Fibroblast of mammary gland (primary cell): ENCODE data around the gene ZNF664.

ENCODE experiments used
- DNase-seq: peaks from one replicate; pipeline ENCODE4 v3.0.0-alpha.2; 2010; ENCODE audit warnings: low read depth
- H3K4me3 ChIP-seq: 2 replicates; pipeline ENCODE4 v1.5.1; 2011; ENCODE audit warnings: low read depth, mild to moderate bottlenecking, low read length, moderate library complexity; ENCODE audit not compliant: control insufficient read depth
- CTCF ChIP-seq: conservative IDR thresholded peaks from 2 replicates; pipeline ENCODE4 v1.5.1; 2011; ENCODE audit warnings: low read depth, low read length, inconsistent platforms; ENCODE audit not compliant: control insufficient read depth, insufficient read depth

The ZNF664 gene

GRCh38 chr12:124006085-124006845 lies 33.2 kb downstream of the ZNF664 start:
- DNase-seq: no peak
- TF ChIP-seq CTCF: no peak

DNA sequence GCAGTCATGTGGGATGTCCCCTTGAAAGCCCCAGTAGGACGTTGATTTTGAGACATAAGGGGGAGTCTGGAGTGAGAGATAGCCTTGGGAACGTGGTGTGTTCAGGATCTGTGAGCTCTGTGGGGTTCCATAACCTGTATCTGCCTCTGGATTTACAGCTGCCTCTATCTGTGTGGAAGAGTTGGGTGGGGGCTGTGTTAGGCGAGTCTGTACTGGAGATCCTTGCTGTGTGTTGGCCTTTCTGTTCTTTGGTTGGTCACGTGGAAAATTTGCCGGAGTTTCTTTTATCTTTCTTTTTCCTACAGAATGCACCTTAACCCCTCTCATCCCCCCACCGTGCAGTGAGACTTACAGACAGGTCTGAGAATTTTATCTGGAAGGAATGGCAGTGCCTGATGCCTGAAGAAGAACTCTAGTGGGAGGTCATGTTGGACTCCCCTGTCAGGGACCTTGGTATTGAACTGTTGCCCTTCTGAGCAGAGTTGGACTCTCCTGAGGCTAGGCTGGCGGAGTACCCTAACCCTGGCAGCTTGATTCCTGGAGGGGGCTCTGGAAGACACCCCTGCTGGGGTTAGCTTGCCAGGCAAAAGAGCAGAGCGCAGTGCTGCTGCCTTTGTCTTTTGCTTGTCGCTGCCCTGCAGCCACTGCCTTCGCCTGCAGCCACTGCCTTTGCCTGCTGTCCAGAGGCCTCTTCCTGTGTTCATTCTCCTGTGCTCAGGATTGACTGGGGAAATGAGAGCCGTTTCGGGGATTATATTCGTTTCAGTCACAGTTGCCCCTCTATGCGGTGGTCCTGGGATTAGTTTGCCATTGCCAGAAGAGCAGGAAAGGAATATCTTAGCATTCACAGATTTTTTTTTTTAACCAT lies 34.1 kb downstream of the ZNF664 start:
- no peak for DNase-seq
- H3K4me3 ChIP-seq: no peak overlapping the region

More at GRCh38 chr12:124006085-124006845, 33.2 kb downstream of the ZNF664 start:
- no peak overlapping the region for H3K4me3 ChIP-seq

DNA sequence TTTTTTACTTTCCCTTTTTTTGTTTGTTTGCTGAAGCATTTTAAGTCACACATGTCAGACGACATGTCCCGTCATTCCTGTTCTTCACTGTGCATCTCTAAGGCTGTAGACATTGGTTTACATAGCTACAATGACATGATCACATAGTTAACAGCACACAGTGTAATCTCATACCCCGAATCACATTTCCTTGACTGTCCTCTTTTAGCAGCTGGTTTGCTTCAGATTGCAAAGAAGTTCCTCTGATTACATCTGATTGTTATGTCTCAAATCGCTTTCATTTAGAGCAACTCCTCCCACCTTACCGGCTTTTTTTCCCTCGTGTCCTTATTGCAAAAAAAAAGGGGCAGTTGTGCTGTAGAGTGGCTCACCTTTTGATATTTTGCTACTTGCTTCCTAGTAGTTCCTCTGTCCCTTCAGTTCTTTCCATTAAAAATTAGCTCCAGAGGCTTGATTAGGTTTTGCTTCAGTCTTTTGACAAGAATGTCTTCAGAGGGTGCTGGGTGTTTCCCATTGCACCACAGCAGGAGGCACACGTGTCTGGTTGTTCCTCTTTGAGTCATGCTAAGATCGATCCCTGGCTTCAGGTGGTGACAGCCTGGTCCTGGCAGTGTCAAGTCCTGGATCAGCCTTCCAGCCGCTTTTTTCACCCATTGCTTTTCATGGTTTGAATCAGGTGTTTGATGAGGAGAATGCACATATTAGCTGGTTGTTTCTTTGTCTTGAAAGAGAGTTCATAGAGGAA lies 35.0 kb downstream of the ZNF664 start:
- H3K4me3 ChIP-seq: no peak overlapping the region
- no peak for TF ChIP-seq CTCF
- DNase-seq: peak; percentile 48

More for the DNA sequence above, 34.1 kb downstream of the ZNF664 start:
- TF ChIP-seq CTCF: no peak

DNA sequence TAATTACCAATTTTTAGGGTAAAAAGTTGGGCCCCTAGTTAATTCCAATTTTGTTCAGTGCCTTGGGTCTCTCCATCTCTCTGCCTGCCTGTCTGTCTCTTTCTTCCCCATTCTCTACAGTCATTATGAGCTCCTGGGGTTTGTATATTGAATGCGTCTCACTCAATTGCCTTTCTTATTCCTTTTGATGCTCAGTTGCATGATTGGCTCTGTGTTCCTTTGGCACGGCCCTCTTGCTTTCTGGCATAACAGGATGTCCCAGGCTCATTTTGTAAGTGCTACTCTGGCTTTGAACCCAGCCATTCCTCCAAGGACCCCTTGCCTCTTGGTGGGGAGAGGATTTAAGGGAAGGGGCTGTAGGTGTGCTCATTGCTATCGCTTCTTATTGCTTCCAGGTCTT lies 35.6 kb downstream of the ZNF664 start:
- DNase-seq: no peak
- H3K4me3 ChIP-seq: no peak overlapping the region
- TF ChIP-seq CTCF: no peak

GRCh38 chr12:124009781-124010180 lies 36.8 kb downstream of the ZNF664 start:
- TF ChIP-seq CTCF: no peak

DNA sequence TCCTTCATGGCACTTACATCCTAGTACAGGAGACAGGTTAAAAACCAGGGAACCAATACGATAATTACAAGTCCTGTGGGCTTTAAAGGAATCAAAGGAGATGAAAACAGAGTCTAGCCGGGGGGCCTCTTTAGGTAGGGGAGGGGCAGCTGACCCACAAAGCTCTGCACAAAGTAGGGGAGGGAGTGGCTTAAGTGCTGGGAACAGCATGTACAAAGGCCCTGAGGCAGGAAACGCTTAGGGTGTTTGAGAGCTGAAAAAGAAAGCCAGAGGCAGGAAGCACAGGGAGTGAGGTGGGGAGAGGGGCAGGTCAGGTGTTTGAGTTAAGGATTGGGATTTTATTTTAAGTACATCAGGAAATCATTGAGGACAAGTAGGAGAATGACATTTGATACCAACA lies 37.7 kb downstream of the ZNF664 start:
- TF ChIP-seq CTCF: no peak
- no peak for DNase-seq

More at GRCh38 chr12:124009781-124010180, 36.8 kb downstream of the ZNF664 start:
- no peak for DNase-seq
- H3K4me3 ChIP-seq: no peak overlapping the region

More for the DNA sequence above, 37.7 kb downstream of the ZNF664 start:
- H3K4me3 ChIP-seq: no peak overlapping the region
